Glomerular visceral epithelial cell (primary cell): ENCODE results near the gene PDCD6IP.

Experiments
- DNase-seq: peaks from one replicate; pipeline ENCODE4 v3.0.0-alpha.2; 2016; ENCODE audit errors: extremely low spot score

Gene PDCD6IP

GRCh38 chr3:33892655-33893054 lies 94.2 kb downstream of the PDCD6IP start:
- no peak for DNase-seq

- no peak for DNase-seq
These were observed 97.2 kb downstream of the PDCD6IP start for GRCh38 chr3:33895658-33896057.

GRCh38 chr3:33897306-33897705 lies 98.9 kb downstream of the PDCD6IP start:
- no peak for DNase-seq

GRCh38 chr3:33898901-33899300 lies 100.5 kb downstream of the PDCD6IP start:
- no peak for DNase-seq

GRCh38 chr3:33900440-33900808 lies 102.0 kb downstream of the PDCD6IP start:
- no peak for DNase-seq

GRCh38 chr3:33900809-33901505 lies 102.5 kb downstream of the PDCD6IP start:
- no peak for DNase-seq

- DNase-seq: no peak
These were observed 103.6 kb downstream of the PDCD6IP start for GRCh38 chr3:33901862-33902563.

GRCh38 chr3:33904730-33905129 lies 106.3 kb downstream of the PDCD6IP start:
- no peak for DNase-seq

- DNase-seq: no peak
These were observed 109.9 kb downstream of the PDCD6IP start for GRCh38 chr3:33908250-33908851.

GRCh38 chr3:33909547-33909946 lies 111.1 kb downstream of the PDCD6IP start:
- no peak for DNase-seq

GRCh38 chr3:33910031-33910430 lies 111.6 kb downstream of the PDCD6IP start:
- DNase-seq: no peak

GRCh38 chr3:33911525-33912322 lies 113.3 kb downstream of the PDCD6IP start:
- DNase-seq: peak; percentile 79

GRCh38 chr3:33914212-33914611 lies 115.8 kb downstream of the PDCD6IP start:
- no peak for DNase-seq

- DNase-seq: no peak
These were observed 116.4 kb downstream of the PDCD6IP start for GRCh38 chr3:33914731-33915379.

- peak; percentile 19 for DNase-seq
These were observed 117.5 kb downstream of the PDCD6IP start for GRCh38 chr3:33915796-33916546.

- no peak for DNase-seq
These were observed 119.8 kb downstream of the PDCD6IP start for GRCh38 chr3:33918126-33918756.
